ENCODE measurements around the gene LMF1.

LMF1 gene

GRCh38 chr16:998211-998610, 27.4 kb upstream of the LMF1 start:
- Histone ChIP-seq H3K4me3 (ENCODE audit: low read length) (no peak overlapping the region), H3K27ac (ENCODE audit: low read depth, low read length) (no peak overlapping the region), H3K4me1 (ENCODE audit: control insufficient read depth, insufficient read depth, low read length) (no peaks in the 10 kb centered on the region), H3K36me3 (ENCODE audit: control insufficient read depth, insufficient read depth, low read length) (no peaks in the 10 kb centered on the region), H3K27me3 (ENCODE audit: control insufficient read depth, insufficient read depth, low read length) (peaks cover 11% of the 10 kb centered on the region), H3K9ac (ENCODE audit: low read length) (no peak overlapping the region)

GRCh38 chr16:997440-998051, 26.8 kb upstream of the LMF1 start:
- Histone ChIP-seq H3K4me3 (ENCODE audit: low read length) (no peak overlapping the region), H3K27ac (ENCODE audit: low read depth, low read length) (no peak overlapping the region), H3K4me1 (ENCODE audit: control insufficient read depth, insufficient read depth, low read length) (no peaks in the 10 kb centered on the region), H3K9ac (ENCODE audit: low read length) (no peak overlapping the region), H3K27me3 (ENCODE audit: control insufficient read depth, insufficient read depth, low read length) (peaks cover 11% of the 10 kb centered on the region), H3K36me3 (ENCODE audit: control insufficient read depth, insufficient read depth, low read length) (no peaks in the 10 kb centered on the region)

- Histone ChIP-seq H3K9ac (ENCODE audit: low read length) (no peak overlapping the region), H3K4me1 (ENCODE audit: control insufficient read depth, insufficient read depth, low read length) (no peaks in the 10 kb centered on the region), H3K4me3 (ENCODE audit: low read length) (no peak overlapping the region), H3K27ac (ENCODE audit: low read depth, low read length) (no peak overlapping the region), H3K36me3 (ENCODE audit: control insufficient read depth, insufficient read depth, low read length) (no peaks in the 10 kb centered on the region), H3K27me3 (ENCODE audit: control insufficient read depth, insufficient read depth, low read length) (peaks cover 11% of the 10 kb centered on the region)
These were observed 25.9 kb upstream of the LMF1 start for GRCh38 chr16:996681-997080.

GRCh38 chr16:995783-996182, 25.0 kb upstream of the LMF1 start:
- Histone ChIP-seq H3K4me3 (ENCODE audit: low read length) (no peak overlapping the region), H3K36me3 (ENCODE audit: control insufficient read depth, insufficient read depth, low read length) (no peaks in the 10 kb centered on the region), H3K27me3 (ENCODE audit: control insufficient read depth, insufficient read depth, low read length) (peaks cover 11% of the 10 kb centered on the region), H3K27ac (ENCODE audit: low read depth, low read length) (no peak overlapping the region), H3K9ac (ENCODE audit: low read length) (no peak overlapping the region), H3K4me1 (ENCODE audit: control insufficient read depth, insufficient read depth, low read length) (no peaks in the 10 kb centered on the region)

- no peaks in the 10 kb centered on the region for H3K4me1 ChIP-seq (ENCODE audit: control insufficient read depth, insufficient read depth, low read length)
- no peak overlapping the region for H3K9ac ChIP-seq (ENCODE audit: low read length)
- no peak overlapping the region for H3K27ac ChIP-seq (ENCODE audit: low read depth, low read length)
- no peak overlapping the region for H3K4me3 ChIP-seq (ENCODE audit: low read length)
- H3K36me3 ChIP-seq (ENCODE audit: control insufficient read depth, insufficient read depth, low read length): no peaks in the 10 kb centered on the region
- H3K27me3 ChIP-seq (ENCODE audit: control insufficient read depth, insufficient read depth, low read length): peaks cover 11% of the 10 kb centered on the region
These were observed 24.3 kb upstream of the LMF1 start for GRCh38 chr16:995087-995486.

GRCh38 chr16:993731-994130, 22.9 kb upstream of the LMF1 start:
- H3K36me3 ChIP-seq (ENCODE audit: control insufficient read depth, insufficient read depth, low read length): no peaks in the 10 kb centered on the region
- no peaks in the 10 kb centered on the region for H3K4me1 ChIP-seq (ENCODE audit: control insufficient read depth, insufficient read depth, low read length)
- no peak overlapping the region for H3K9ac ChIP-seq (ENCODE audit: low read length)
- no peak overlapping the region for H3K4me3 ChIP-seq (ENCODE audit: low read length)
- H3K27me3 ChIP-seq (ENCODE audit: control insufficient read depth, insufficient read depth, low read length): peaks cover 11% of the 10 kb centered on the region
- H3K27ac ChIP-seq (ENCODE audit: low read depth, low read length): no peak overlapping the region

- H3K27ac ChIP-seq (ENCODE audit: low read depth, low read length): no peak overlapping the region
- no peak overlapping the region for H3K4me3 ChIP-seq (ENCODE audit: low read length)
- H3K4me1 ChIP-seq (ENCODE audit: control insufficient read depth, insufficient read depth, low read length): no peaks in the 10 kb centered on the region
- H3K27me3 ChIP-seq (ENCODE audit: control insufficient read depth, insufficient read depth, low read length): peaks cover 3% of the 10 kb centered on the region
- H3K9ac ChIP-seq (ENCODE audit: low read length): no peak overlapping the region
- no peaks in the 10 kb centered on the region for H3K36me3 ChIP-seq (ENCODE audit: control insufficient read depth, insufficient read depth, low read length)
These were observed 21.0 kb upstream of the LMF1 start for GRCh38 chr16:991773-992172.

GRCh38 chr16:991345-991744, 20.6 kb upstream of the LMF1 start:
- H3K4me3 ChIP-seq (ENCODE audit: low read length): no peak overlapping the region
- H3K27me3 ChIP-seq (ENCODE audit: control insufficient read depth, insufficient read depth, low read length): no peaks in the 10 kb centered on the region
- H3K4me1 ChIP-seq (ENCODE audit: control insufficient read depth, insufficient read depth, low read length): no peaks in the 10 kb centered on the region
- H3K27ac ChIP-seq (ENCODE audit: low read depth, low read length): no peak overlapping the region
- H3K9ac ChIP-seq (ENCODE audit: low read length): no peak overlapping the region
- H3K36me3 ChIP-seq (ENCODE audit: control insufficient read depth, insufficient read depth, low read length): no peaks in the 10 kb centered on the region

- Histone ChIP-seq H3K36me3 (ENCODE audit: control insufficient read depth, insufficient read depth, low read length) (no peaks in the 10 kb centered on the region), H3K27me3 (ENCODE audit: control insufficient read depth, insufficient read depth, low read length) (no peaks in the 10 kb centered on the region), H3K4me3 (ENCODE audit: low read length) (no peak overlapping the region), H3K9ac (ENCODE audit: low read length) (no peak overlapping the region), H3K4me1 (ENCODE audit: control insufficient read depth, insufficient read depth, low read length) (no peaks in the 10 kb centered on the region), H3K27ac (ENCODE audit: low read depth, low read length) (no peak overlapping the region)
These were observed 19.9 kb upstream of the LMF1 start for GRCh38 chr16:990516-991291.

- no peaks in the 10 kb centered on the region for H3K4me1 ChIP-seq (ENCODE audit: control insufficient read depth, insufficient read depth, low read length)
- H3K27me3 ChIP-seq (ENCODE audit: control insufficient read depth, insufficient read depth, low read length): no peaks in the 10 kb centered on the region
- no peak overlapping the region for H3K4me3 ChIP-seq (ENCODE audit: low read length)
- H3K36me3 ChIP-seq (ENCODE audit: control insufficient read depth, insufficient read depth, low read length): no peaks in the 10 kb centered on the region
- H3K27ac ChIP-seq (ENCODE audit: low read depth, low read length): no peak overlapping the region
- H3K9ac ChIP-seq (ENCODE audit: low read length): no peak overlapping the region
These were observed 18.6 kb upstream of the LMF1 start for GRCh38 chr16:989354-989814.

GRCh38 chr16:988471-989353, 17.9 kb upstream of the LMF1 start:
- no peak overlapping the region for H3K4me3 ChIP-seq (ENCODE audit: low read length)
- no peaks in the 10 kb centered on the region for H3K27me3 ChIP-seq (ENCODE audit: control insufficient read depth, insufficient read depth, low read length)
- H3K4me1 ChIP-seq (ENCODE audit: control insufficient read depth, insufficient read depth, low read length): no peaks in the 10 kb centered on the region
- H3K9ac ChIP-seq (ENCODE audit: low read length): no peak overlapping the region
- no peak overlapping the region for H3K27ac ChIP-seq (ENCODE audit: low read depth, low read length)
- H3K36me3 ChIP-seq (ENCODE audit: control insufficient read depth, insufficient read depth, low read length): no peaks in the 10 kb centered on the region

- Histone ChIP-seq H3K9ac (ENCODE audit: low read length) (no peak overlapping the region), H3K36me3 (ENCODE audit: control insufficient read depth, insufficient read depth, low read length) (no peaks in the 10 kb centered on the region), H3K27ac (ENCODE audit: low read depth, low read length) (no peak overlapping the region), H3K27me3 (ENCODE audit: control insufficient read depth, insufficient read depth, low read length) (peaks cover 2% of the 10 kb centered on the region), H3K4me3 (ENCODE audit: low read length) (no peak overlapping the region), H3K4me1 (ENCODE audit: control insufficient read depth, insufficient read depth, low read length) (no peaks in the 10 kb centered on the region)
These were observed 17.1 kb upstream of the LMF1 start for GRCh38 chr16:987906-988305.

Data from rectal smooth muscle tissue (tissue), 1 donor.